Effector CD4-positive, alpha-beta T cell (primary cell): ENCODE results near the gene CD7.

Experiments used
- DNase-seq: peaks from one replicate; pipeline ENCODE4 v3.0.0-alpha.2; 2020

The CD7 gene

GRCh38 chr17:82277851-82278250 lies 39.6 kb downstream of the CD7 start:
- no peak for DNase-seq

DNA sequence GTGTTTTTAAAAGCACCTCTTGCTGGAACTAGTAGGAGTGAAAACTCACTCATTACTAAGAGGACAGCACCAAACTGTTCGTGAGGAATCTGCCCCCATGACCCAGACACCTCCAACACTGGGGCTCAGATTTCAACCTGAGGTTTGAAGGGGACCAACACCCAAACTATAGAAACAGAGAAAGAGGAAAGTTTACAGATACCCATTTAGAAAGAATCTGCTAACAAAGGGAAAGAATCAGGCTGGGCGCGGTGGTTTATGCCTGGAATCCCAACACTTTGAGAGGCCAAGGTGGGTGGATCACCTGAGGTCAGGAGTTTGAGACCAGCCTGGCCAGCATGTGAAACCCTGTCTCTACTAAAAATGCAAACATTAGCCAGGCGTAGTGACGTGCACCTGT lies 40.5 kb downstream of the CD7 start:
- DNase-seq = no peak

DNA sequence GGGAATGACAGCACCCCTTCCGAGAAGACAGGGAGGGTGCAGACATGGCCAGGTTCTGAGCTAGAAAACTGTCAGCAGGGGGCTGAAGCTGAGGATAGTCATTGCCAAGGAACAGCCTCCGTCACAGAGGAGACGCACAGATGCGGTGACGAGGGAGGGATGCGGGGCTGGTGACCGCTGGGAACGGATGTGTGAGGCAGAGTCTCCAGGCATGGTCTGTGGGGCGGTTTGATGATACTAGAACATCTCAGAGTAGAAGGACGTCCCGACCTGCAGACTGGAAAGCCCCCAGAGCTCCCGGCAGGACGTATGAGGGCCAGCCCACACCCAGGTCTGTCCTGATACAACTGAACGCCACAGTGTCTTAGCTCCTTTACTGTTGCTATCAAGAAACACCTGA lies 42.1 kb downstream of the CD7 start:
- no peak for DNase-seq

DNA sequence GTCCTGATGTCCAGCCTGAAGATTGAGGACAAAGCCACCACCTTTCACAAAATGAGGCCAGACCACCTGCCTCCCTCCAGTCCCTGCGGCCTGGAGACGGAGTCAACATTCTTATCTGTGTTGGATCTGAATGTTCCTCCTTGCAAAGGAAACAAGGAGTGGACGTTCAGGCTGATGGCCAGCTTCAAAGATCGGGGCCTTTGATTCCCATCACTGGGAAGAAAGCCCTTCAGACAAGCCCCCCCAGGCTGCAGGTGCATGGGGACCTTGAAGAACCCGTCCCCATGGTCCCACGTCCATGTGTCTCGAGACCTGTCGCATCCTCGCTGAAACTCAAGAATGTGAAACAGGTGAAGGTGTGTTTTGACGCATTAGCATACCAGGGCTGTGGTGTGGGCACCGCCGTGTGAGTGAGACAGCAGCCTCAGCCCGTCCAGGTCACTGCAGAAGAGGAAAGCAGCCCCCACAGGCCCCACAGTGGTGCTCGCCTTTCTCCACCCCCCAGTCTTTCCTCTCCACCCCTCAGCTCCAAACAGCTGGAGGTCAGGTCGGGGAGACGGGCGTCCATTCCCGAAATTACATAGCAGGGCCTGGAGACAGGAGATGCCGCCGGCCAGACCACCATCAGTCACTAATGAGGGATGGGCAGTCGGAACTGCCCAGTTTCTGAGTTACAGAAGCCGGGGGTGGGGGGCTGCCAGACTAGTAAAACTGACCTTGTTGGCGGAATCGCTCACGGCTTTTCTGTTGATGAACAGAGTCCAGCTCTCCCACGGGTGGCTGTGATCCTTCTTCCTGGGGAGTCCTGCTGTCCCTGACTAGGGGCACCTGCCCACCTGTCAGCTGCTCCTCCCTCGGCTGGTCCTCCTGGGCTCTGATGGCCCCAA lies 43.0 kb downstream of the CD7 start:
- DNase-seq = no peak

DNA sequence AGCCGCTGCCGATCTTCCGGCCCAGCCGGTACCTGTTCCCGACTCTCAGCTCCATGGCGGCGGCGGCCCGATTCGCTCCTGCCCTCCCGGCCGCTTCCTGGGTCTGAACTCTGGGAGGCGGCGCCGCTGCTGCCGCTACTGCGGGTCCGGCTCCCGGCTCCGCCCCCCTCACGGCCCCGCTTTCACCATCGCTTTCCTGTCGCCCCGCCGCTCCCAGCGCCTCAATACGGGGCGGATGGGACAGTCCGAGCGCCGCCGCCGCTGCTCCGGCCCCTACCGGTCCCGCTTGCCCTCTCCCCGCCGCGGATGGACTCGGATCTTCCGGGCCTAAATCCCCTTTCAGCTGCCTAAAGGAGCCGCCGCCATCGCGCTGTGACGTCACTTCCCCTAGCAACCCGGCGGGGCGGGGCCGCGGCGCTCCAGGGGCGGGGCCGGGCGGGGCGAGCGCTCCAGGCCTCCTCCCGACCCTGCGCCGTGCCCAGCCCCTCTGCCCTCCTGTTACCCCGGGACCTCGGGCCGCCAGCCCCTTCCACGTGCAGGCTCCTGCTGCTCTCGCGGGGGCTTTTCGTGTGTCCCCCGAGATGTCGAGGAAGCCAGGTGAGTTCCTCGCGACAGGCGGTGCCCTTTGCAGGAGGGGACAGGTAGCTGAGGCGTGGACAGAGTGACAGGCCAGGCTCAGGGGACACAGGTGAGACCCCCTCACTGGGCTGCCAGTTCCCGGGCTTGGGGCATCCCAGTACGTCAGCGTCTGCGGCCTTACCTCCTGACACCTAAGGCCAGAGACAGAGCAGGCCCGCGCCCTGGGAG lies 43.9 kb downstream of the CD7 start, which contains the start of gene CSNK1D:
Gene CSNK1D, minus strand, starts transcription at position 374 of the 807 bp plus-strand sequence. Its CDS starts 319 bp downstream, at position 55.
- peak; percentile 89 for DNase-seq

GRCh38 chr17:82272495-82273326 lies 44.7 kb downstream of the CD7 start:
- DNase-seq = no peak

GRCh38 chr17:82271401-82271800 lies 46.0 kb downstream of the CD7 start:
- no peak for DNase-seq

- no peak for DNase-seq
Measured at GRCh38 chr17:82270651-82271050, 46.8 kb downstream of the CD7 start.

GRCh38 chr17:82269882-82270500 lies 47.4 kb downstream of the CD7 start:
- DNase-seq = no peak

- no peak for DNase-seq
Measured at GRCh38 chr17:82269138-82269881, 48.1 kb downstream of the CD7 start.

DNA sequence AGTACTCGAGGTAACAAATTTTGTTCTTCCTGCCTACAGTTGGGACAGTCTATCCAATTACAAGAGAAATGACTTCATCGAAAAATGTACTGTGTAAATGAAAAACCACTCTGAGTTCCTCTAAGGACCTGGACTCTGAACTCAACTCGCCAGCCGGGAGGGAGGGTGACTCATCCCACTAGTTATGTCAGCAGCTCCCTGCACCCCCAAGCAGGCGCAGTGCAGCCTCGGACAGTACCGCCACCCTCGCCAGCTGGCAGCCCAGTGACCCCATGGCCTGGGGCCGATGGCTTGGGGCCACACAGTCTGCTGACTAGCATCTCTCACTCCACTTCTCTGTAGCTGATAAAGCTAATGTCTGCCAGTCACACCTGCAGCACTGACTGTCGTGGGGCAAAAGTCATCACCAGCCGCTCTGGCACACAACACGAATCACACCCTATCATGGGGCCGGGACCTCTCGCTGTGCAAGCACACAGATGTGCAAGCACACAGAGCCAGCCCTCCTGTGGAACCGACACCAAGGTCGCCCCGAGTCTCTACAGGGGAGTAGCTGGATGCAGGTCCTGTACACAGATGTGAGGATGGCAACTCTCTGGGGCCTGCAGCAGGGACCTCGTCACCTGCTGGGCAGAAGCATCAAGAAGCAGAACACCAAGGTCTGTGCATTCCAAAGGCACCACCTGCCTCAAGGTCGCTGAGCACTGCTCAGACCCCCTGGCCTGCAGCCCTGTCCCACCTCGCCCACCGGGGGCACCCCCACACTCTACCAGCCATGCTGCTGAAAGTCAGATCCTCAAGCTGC lies 49.6 kb downstream of the CD7 start:
- no peak for DNase-seq

GRCh38 chr17:82266142-82266541 lies 51.3 kb downstream of the CD7 start:
- DNase-seq = no peak
